KOPT-K1 (cell line): Measurements from ENCODE around the gene ASGR2.

Experiments used
- H3K27ac ChIP-seq: fragments of 200-600 bp; sonication (generic); 2 replicates; pipeline ENCODE4 v1.5.1; 2016; ENCODE audit warnings: antibody characterized with exemption, mild to moderate bottlenecking, low read depth, low read length; ENCODE audit not compliant: poor library complexity, severe bottlenecking
- H3K36me3 ChIP-seq: fragments of 200-600 bp; sonication (generic); 2 replicates; pipeline ENCODE4 v1.5.1; 2017; ENCODE audit warnings: antibody characterized with exemption, mild to moderate bottlenecking, low read length, moderate library complexity; ENCODE audit not compliant: insufficient read depth
- H3K9me3 ChIP-seq: fragments of 200-600 bp; sonication (generic); 2 replicates; pipeline ENCODE4 v1.5.1; 2017; ENCODE audit warnings: antibody characterized with exemption, low read length, mild to moderate bottlenecking; ENCODE audit not compliant: insufficient read depth, poor library complexity, severe bottlenecking

Gene ASGR2

GRCh38 chr17:7068268-7068667, 46.4 kb downstream of the ASGR2 start:
- Histone ChIP-seq H3K27ac (no peak overlapping the region), H3K9me3 (peaks cover 14% of the 10 kb centered on the region), H3K36me3 (no peaks in the 10 kb centered on the region)

DNA sequence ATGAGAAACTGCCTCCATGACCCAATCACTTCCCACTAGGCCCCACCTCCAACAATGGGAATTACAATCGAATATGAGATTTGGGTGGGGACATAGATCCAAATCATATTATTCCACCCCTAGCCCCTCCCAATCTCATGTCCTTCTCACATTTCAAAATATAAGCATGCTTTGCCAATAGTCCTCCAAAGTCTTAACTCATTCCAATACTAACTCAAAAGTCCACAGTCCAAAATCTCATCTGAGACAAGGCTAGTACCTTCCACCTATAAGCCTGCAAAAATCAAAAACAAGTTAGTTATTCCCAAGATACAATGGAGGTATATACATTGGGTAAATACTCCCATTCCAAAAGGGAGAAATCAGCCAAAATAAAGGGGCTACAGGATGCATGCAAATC, 47.4 kb downstream of the ASGR2 start:
- H3K27ac ChIP-seq, result no peak overlapping the region
- peaks cover 14% of the 10 kb centered on the region for H3K9me3 ChIP-seq
- no peaks in the 10 kb centered on the region for H3K36me3 ChIP-seq

GRCh38 chr17:7064261-7064660, 50.4 kb downstream of the ASGR2 start:
- no peak overlapping the region for H3K27ac ChIP-seq
- peaks cover 14% of the 10 kb centered on the region for H3K9me3 ChIP-seq
- no peaks in the 10 kb centered on the region for H3K36me3 ChIP-seq

DNA sequence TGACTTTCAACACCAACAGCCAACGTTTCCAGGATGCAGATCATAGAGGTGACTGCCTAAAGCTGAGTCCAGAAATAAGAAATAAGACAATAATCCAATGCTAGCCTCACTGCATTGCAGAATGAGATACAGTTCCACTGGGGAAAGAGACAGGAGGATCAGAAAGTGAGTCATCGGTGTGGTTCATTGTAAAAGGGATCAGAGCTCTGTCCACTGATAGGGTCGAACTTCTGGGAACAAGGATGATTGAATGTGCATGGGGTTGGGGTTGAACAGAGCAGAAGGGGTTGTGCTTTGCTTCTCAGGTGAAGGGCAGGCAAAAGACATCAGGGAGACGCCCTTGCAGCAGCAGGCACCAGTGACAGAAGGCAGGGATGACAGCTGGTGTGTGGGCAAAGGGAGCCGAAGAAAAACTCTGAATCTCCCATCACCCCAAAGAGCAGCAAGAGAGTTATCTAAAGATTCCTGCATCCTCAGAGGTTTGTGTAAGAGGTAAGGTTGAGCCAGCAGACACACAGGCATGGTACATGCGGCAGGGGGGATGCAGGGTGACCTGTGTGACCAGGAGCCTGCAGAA, 51.0 kb downstream of the ASGR2 start:
- Histone ChIP-seq H3K27ac (no peak overlapping the region), H3K9me3 (peaks cover 9% of the 10 kb centered on the region), H3K36me3 (no peaks in the 10 kb centered on the region)

DNA sequence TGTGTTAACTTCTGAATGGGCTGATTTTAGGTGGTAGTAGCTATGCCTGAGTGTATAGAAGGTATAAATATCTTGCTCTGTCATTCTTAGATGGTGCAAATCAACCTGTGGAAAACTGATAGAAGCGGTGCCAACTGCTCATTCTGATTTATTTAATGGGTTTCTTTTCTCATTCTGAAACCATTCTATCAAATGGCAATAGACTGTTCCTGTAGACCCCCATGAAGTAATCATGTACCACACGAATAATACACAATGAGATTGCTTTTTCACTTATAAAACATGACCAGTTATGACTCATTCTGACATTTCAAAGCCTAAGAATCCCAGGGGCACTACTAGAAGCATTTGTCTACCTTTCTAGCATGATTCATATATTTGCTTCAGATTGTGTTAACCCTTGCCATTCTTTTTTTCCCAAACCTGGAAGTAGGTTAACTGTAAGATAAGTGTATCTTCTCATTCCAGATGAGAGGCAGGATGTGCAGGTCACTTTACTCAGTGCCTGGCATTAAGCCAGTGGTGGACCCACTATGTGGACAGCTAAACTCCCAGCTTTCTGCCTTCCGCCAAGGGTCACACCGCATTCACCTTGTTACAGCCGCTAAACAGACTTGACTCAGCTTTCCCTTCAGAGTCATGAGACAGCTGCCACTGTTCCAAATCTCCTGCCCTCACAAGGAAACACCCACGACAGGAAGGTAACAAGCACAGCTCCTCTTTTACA, 54.3 kb downstream of the ASGR2 start:
- Histone ChIP-seq H3K36me3 (no peaks in the 10 kb centered on the region), H3K27ac (no peak overlapping the region), H3K9me3 (no peaks in the 10 kb centered on the region)

GRCh38 chr17:7058831-7059447, 55.7 kb downstream of the ASGR2 start:
- Histone ChIP-seq H3K9me3 (no peaks in the 10 kb centered on the region), H3K27ac (no peak overlapping the region), H3K36me3 (no peaks in the 10 kb centered on the region)

GRCh38 chr17:7056386-7056785, 58.2 kb downstream of the ASGR2 start:
- Histone ChIP-seq H3K36me3 (no peaks in the 10 kb centered on the region), H3K9me3 (no peaks in the 10 kb centered on the region), H3K27ac (no peak overlapping the region)
